HG03469 (cell line): ENCODE data around the gene SCGB1D4.

ENCODE experiments used
- ATAC-seq: cut with Tn5 transposase; IDR thresholded peaks from one replicate; pipeline ENCODE4 v1.9.1; 2021; ENCODE audit warnings: mild to moderate bottlenecking, moderate library complexity, moderate number of reproducible peaks; ENCODE audit not compliant: unreplicated experiment

Gene SCGB1D4

GRCh38 chr11:62280452-62280851 is 18.4 kb downstream of the SCGB1D4 start:
- ATAC-seq: no peak

- no peak for ATAC-seq
Measured at GRCh38 chr11:62273789-62274275, 25.0 kb downstream of the SCGB1D4 start.

DNA sequence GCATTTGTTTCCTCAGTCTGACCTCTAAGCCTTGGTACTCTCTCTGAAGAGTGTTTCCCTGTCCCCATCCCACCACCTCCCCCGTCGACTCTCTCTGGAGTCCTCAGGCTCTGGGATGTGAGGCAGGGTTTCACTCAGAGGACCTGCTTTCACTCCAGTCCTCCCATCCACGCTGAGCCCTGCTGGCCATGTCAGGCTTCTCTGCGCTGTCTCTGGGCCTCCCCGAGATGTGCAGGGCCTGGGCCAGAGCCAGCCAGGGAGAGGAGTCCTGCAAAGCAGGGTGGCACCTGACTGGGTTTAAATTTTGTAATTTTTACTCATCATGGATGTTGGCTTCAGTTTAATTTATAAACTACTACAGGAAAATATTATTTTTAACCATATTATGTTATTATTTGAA is 25.6 kb downstream of the SCGB1D4 start:
- ATAC-seq: no peak

DNA sequence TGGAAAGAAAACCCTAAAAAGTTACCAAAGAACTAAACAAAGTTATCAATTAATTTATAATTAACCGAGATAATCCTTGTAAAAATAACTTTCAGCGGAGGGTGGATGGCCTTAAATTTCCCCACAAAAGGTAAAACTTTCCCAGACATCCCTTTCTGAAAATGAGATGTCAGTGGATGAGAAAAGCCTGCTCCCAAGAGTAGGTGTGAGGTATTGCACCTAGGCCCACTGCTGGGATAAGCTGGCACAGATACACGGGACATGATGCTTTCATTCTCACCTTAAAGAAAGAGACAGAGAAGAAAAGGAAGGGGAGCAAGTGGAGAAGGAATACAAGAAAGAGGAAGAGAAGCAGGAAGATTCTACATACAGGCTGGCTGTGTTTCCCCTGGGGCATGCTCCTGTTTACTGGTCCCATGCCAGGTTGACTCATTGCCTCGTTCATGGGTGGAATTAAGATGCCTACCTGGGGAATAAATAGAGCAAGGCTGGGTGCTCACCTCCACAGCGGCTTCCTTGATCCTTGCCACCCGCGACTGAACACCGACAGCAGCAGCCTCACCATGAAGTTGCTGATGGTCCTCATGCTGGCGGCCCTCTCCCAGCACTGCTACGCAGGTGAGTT is 29.1 kb downstream of the SCGB1D4 start, which contains the start of gene SCGB2A2:
TSS of gene SCGB2A2 (plus strand) at position 505 of the 625 bp plus-strand sequence. CDS start at position 564, 59 bp downstream.
- no peak for ATAC-seq

DNA sequence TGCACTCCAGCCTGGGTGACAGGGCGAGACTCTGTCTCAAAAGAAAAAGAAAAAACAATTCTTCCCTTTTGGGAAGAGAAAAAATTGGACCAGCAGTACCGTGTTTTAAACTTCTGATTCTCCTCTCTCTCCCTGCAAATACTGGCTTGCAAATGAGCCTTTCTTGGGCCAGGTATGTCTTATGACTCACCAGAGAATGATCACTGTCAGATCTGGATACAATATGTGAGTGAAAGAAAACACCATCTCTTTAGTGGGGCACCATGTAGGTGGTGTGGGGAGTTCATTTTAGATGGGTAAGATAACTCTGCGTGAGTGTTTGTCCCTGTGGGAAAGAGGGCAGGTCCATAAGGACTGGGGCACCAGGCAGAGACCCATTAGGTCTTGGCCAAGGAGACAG is 31.3 kb downstream of the SCGB1D4 start:
- no peak for ATAC-seq

DNA sequence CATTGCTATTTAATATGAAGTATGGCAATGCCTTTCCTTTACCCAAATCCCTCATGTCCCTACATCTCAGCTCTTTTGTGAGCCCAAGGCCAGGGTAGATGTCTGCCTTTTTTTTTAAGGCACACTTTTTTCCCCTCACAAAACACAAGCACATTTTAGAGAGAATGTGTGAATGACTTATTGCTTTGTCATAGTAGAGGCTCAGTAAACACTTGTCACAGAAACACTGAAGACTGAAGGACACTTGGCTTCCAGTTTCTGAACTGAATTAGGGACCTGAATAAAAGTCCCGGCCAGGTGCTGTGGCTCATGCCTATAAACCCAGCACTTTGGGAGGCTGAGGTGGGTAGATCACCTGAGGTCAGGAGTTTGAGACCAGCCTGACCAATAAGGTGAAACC is 31.8 kb downstream of the SCGB1D4 start:
- no peak for ATAC-seq

DNA sequence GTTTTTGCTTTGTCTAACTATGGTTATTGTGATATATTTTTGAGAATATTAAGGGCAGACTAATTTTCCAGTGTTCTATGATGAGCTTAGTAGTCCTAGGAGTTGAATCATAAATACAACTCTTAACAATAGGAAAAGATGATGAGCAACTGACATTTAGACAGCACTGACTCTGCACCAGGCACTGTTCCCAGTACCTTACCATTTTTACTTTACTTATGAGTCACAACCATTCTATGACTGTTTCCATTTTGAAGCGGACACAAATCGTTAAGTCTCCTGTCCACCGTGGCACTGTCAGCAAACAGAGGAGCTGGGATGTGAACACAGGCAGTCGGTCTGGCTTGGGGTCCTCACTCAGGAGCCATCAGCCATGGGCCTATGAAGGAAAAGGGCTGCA is 32.3 kb downstream of the SCGB1D4 start:
- ATAC-seq: no peak

DNA sequence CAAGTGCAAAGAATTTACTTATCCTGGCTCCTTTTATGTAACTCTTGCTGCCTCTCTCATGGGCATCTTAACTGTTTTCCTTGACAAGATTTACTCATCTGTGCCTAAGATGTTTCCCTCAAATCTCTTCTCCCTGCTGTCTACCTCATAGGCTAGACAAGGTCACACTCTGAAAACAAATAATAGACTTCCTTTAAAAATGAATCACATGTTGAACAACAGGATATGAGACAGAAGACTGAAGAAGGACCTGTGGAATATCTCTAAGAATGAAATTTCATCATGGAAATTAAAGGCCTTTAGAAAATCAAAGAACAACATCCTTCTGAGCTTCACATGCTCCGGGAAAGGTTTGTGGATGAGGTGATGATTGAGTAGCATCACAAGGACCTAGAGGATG is 34.9 kb downstream of the SCGB1D4 start:
- ATAC-seq: no peak

DNA sequence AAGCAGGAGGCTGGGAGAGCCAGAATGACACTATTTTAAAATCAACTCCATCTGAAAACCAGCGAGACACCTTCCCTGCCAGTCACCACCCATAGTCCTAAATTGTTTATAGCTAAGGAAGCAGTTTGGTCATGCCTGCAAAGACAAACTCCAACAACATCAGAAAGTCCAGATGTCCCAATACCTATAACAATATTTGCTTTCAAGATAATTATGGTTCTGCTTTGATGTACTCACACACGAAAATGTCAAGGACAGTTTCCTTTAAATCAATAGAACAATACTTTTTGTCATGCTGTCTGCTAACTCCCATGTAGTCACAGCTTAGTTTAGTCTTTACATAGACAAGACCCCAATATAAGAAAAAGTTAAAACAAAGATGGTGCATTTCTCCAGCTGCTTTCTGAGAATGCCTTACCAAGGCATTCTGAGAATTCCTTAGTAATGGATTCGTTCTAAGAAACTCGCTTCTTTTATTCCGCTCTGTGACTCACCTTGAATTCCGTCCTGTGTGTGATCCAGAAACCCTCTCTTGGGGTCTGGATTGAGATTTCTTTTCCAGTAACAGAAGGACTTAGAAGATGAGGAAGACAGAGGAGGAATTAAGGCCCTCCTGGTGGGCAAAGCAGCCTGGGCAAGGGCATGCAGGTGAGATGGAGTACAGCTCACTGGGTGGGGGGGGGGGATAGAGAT is 38.5 kb downstream of the SCGB1D4 start:
- ATAC-seq: no peak

- no peak for ATAC-seq
Measured at GRCh38 chr11:62256281-62256680, 42.6 kb downstream of the SCGB1D4 start.

GRCh38 chr11:62253999-62254542 is 44.8 kb downstream of the SCGB1D4 start:
- no peak for ATAC-seq

- ATAC-seq: no peak
Measured at GRCh38 chr11:62251698-62252097, 47.2 kb downstream of the SCGB1D4 start.
